H1 (cell line): ENCODE measurements around the gene REL. TPM values are rescaled to one million over a fixed set of nuclear protein-coding genes. Genes with fewer than 3 reads are reported as not detected.

Experiments used
- CTCF ChIA-PET: fragments of 300-600 bp; sonication (Branson Sonifier 250); formaldehyde crosslinking; loops from one replicate; lab custom pipeline; 2021; ENCODE audit not compliant: partially characterized antibody; lab: Charles Lee
- POLR2A ChIA-PET: fragments of 300-600 bp; sonication (Branson Sonifier 250); formaldehyde crosslinking; loops from one replicate; lab custom pipeline; 2021; ENCODE audit warnings: inconsistent platforms; ENCODE audit not compliant: partially characterized antibody; lab: Charles Lee
- DNase-seq, 2 experiments: peaks; one replicate each; pipeline versions ENCODE4 v3.0.0 to v3.0.0-alpha.2; 2010 to 2022; ENCODE audit warnings: low spot score in 2 of 2, low read depth in 1 of 2, mixed read lengths in 1 of 2
- FAIRE-seq: peaks from 2 replicates; lab custom pipeline; 2011; peaks lifted over from hg19 to GRCh38; lab: Jason Lieb, UNC
- H2AFZ ChIP-seq: 2 replicates; pipeline ENCODE4 v1.8.1; 2012; ENCODE audit warnings: low read length, inconsistent platforms
- H2AK5ac ChIP-seq: 2 replicates; pipeline ENCODE4 v1.6.1; 2013; ENCODE audit warnings: low read depth, low read length
- H2BK120ac ChIP-seq: replicated peaks from 2 replicates; pipeline ENCODE3; 2013; ENCODE audit warnings: low read depth, low read length, inconsistent platforms
- H2BK12ac ChIP-seq: 2 replicates; pipeline ENCODE4 v1.6.1; 2013; ENCODE audit warnings: low read depth, low read length
- H2BK15ac ChIP-seq: 2 replicates; pipeline ENCODE4 v1.6.1; 2013; ENCODE audit warnings: low read length
- H2BK20ac ChIP-seq: 2 replicates; pipeline ENCODE4 v1.6.1; 2013; ENCODE audit warnings: low read length
- H2BK5ac ChIP-seq: 2 replicates; pipeline ENCODE4 v1.6.1; 2013; ENCODE audit warnings: low read depth, low read length
- H3K14ac ChIP-seq: 2 replicates; pipeline ENCODE4 v1.6.1; 2013; ENCODE audit warnings: inconsistent platforms; ENCODE audit not compliant: insufficient read length
- H3K18ac ChIP-seq: 2 replicates; pipeline ENCODE4 v1.6.1; 2013; ENCODE audit warnings: low read length; ENCODE audit errors: extremely low read depth
- H3K23ac ChIP-seq: 2 replicates; pipeline ENCODE4 v1.6.1; 2013; ENCODE audit warnings: inconsistent platforms; ENCODE audit not compliant: insufficient read length
- H3K23me2 ChIP-seq: 2 replicates; pipeline ENCODE4 v1.6.1; 2013; ENCODE audit warnings: low read depth, low read length
- H3K27ac ChIP-seq: 2 replicates; pipeline ENCODE4 v1.6.1; 2011; ENCODE audit warnings: low read depth, low read length, inconsistent platforms
- H3K27me3 ChIP-seq, 4 experiments: replicated peaks in 1 of 4; 1 replicate in 1 of 4; 2 replicates in 3 of 4; pipeline versions ENCODE4 v1.6.1 to v1.8.1; 2011 to 2013; ENCODE audit warnings: low read length in 3 of 4, mild to moderate bottlenecking in 3 of 4, inconsistent platforms in 2 of 4, mixed read lengths in 2 of 4, moderate library complexity in 1 of 4; ENCODE audit not compliant: control insufficient read depth in 3 of 4, insufficient read depth in 3 of 4; ENCODE audit errors: extremely low read depth in 1 of 4
- H3K36me3 ChIP-seq, 4 experiments: 2 replicates each; pipeline versions ENCODE4 v1.6.1 to v1.8.1; 2011 to 2013; ENCODE audit warnings: mild to moderate bottlenecking in 4 of 4, low read length in 3 of 4, moderate library complexity in 2 of 4, control low read depth in 1 of 4, inconsistent platforms in 1 of 4; ENCODE audit not compliant: insufficient read depth in 4 of 4, control insufficient read depth in 2 of 4
- H3K4ac ChIP-seq: replicated peaks from 2 replicates; pipeline ENCODE3; 2013; ENCODE audit warnings: low read length, low read depth, mixed read lengths, inconsistent platforms; ENCODE audit not compliant: insufficient read length
- H3K4me1 ChIP-seq, 4 experiments: replicated peaks in 1 of 4; 1 replicate in 1 of 4; 2 replicates in 3 of 4; pipeline versions ENCODE4 v1.6.1 to v1.8.1; 2011 to 2013; ENCODE audit warnings: low read length in 3 of 4, inconsistent platforms in 2 of 4, mixed read lengths in 1 of 4; ENCODE audit not compliant: insufficient read depth in 4 of 4, control insufficient read depth in 3 of 4
- H3K4me2 ChIP-seq, 2 experiments: 2 replicates each; pipeline versions ENCODE4 v1.6.1 to v1.8.1; 2011 to 2013; ENCODE audit warnings: low read depth in 2 of 2, low read length in 2 of 2, control low read depth in 1 of 2, inconsistent platforms in 1 of 2, mild to moderate bottlenecking in 1 of 2; ENCODE audit not compliant: insufficient read depth in 1 of 2
- H3K4me3 ChIP-seq, 4 experiments: fragments of 200-600, 300-600 bp in 1 of 4; sonication (generic), shearing (Covaris generic), sonication (Bioruptor Twin) in 1 of 4; 2 replicates each; pipeline versions ENCODE4 v1.5.1 to v1.8.1; 2011 to 2016; ENCODE audit warnings: low read length in 4 of 4, low read depth in 3 of 4, control low read depth in 2 of 4, inconsistent platforms in 2 of 4, mild to moderate bottlenecking in 2 of 4, mixed read lengths in 1 of 4, moderate library complexity in 1 of 4; ENCODE audit not compliant: insufficient read depth in 2 of 4; ENCODE audit errors: extremely low read depth in 1 of 4
- H3K56ac ChIP-seq: replicated peaks from 2 replicates; pipeline ENCODE3; 2013; ENCODE audit warnings: low read depth, mild to moderate bottlenecking, mixed read lengths, low read length, inconsistent platforms; ENCODE audit not compliant: insufficient read length
- H3K79me1 ChIP-seq: 2 replicates; pipeline ENCODE4 v1.6.1; 2013; ENCODE audit warnings: low read depth, low read length, control low read depth
- H3K79me2 ChIP-seq, 2 experiments: 2 replicates each; pipeline versions ENCODE4 v1.6.1 to v1.8.1; 2012 to 2013; ENCODE audit warnings: low read length in 2 of 2, mild to moderate bottlenecking in 2 of 2, inconsistent platforms in 1 of 2; ENCODE audit not compliant: insufficient read depth in 2 of 2, control insufficient read depth in 1 of 2
- H3K9ac ChIP-seq, 4 experiments: replicated peaks in 1 of 4; 1 replicate in 1 of 4; 2 replicates in 3 of 4; pipeline versions ENCODE4 v1.6.1 to v1.8.1; 2011 to 2013; ENCODE audit warnings: low read depth in 3 of 4, low read length in 3 of 4, control low read depth in 2 of 4, mild to moderate bottlenecking in 2 of 4, moderate library complexity in 2 of 4, inconsistent platforms in 1 of 4; ENCODE audit errors: extremely low read depth in 1 of 4
- H3K9me3 ChIP-seq, 2 experiments: 2 replicates each; pipeline versions ENCODE4 v1.6.1 to v1.8.1; 2012 to 2013; ENCODE audit warnings: mild to moderate bottlenecking in 2 of 2, moderate library complexity in 2 of 2, control low read depth in 1 of 2, inconsistent platforms in 1 of 2, low read depth in 1 of 2, low read length in 1 of 2, mixed read lengths in 1 of 2; ENCODE audit not compliant: insufficient read depth in 2 of 2
- H4K20me1 ChIP-seq, 2 experiments: replicated peaks in 1 of 2; 2 replicates each; pipeline versions ENCODE3 to v1.8.1; 2011 to 2013; ENCODE audit warnings: inconsistent platforms in 2 of 2, low read length in 2 of 2, mild to moderate bottlenecking in 1 of 2; ENCODE audit not compliant: insufficient read depth in 2 of 2, control insufficient read depth in 1 of 2
- H4K5ac ChIP-seq: 2 replicates; pipeline ENCODE4 v1.6.1; 2013; ENCODE audit warnings: low read length, low read depth, mixed read lengths, inconsistent platforms; ENCODE audit not compliant: insufficient read length
- H4K8ac ChIP-seq: 2 replicates; pipeline ENCODE4 v1.8.0; 2013; ENCODE audit warnings: mild to moderate bottlenecking, moderate library complexity, low read length, inconsistent platforms; ENCODE audit not compliant: insufficient read depth; ENCODE audit errors: extremely low read depth
- H4K91ac ChIP-seq: replicated peaks from 2 replicates; pipeline ENCODE3; 2013; ENCODE audit warnings: low read length, mixed read lengths, inconsistent platforms; ENCODE audit not compliant: insufficient read length
- BRCA1 ChIP-seq: IDR thresholded peaks from 2 replicates; pipeline ENCODE4 v1.6.1; 2012; ENCODE audit warnings: low read depth, low read length, improper control_type of control experiment
- CHD2 ChIP-seq: IDR thresholded peaks from 2 replicates; pipeline ENCODE4 v1.6.1; 2012; ENCODE audit warnings: low read length, improper control_type of control experiment
- EP300 ChIP-seq, 2 experiments: IDR thresholded peaks; 1 replicate in 1 of 2; 2 replicates in 1 of 2; pipeline ENCODE4 v1.6.1; 2011 to 2012; ENCODE audit warnings: low read depth in 2 of 2, low read length in 2 of 2, mild to moderate bottlenecking in 2 of 2, borderline replicate concordance in 1 of 2, inconsistent platforms in 1 of 2, moderate library complexity in 1 of 2
- EZH2 ChIP-seq: fragments of 200-600 bp; sonication (generic); IDR thresholded peaks from 2 replicates; pipeline ENCODE4 v1.7.1; 2012; ENCODE audit warnings: low read depth, mild to moderate bottlenecking, moderate library complexity, low read length, inconsistent platforms; ENCODE audit not compliant: severe bottlenecking
- HDAC6 ChIP-seq: IDR thresholded peaks from one replicate; pipeline ENCODE4 v1.7.1; 2012; ENCODE audit warnings: low read depth, mild to moderate bottlenecking, inconsistent platforms, low read length, moderate library complexity
- JUND ChIP-seq: IDR thresholded peaks from 2 replicates; pipeline ENCODE4 v1.6.1; 2011; ENCODE audit warnings: mild to moderate bottlenecking, improper control_type of control experiment, low read length
- PHF8 ChIP-seq: fragments of 200-600 bp; sonication (generic); conservative IDR thresholded peaks from 2 replicates; pipeline ENCODE4 v1.7.1; 2012; ENCODE audit warnings: low read depth, mild to moderate bottlenecking, inconsistent platforms, low read length, moderate library complexity
- RBBP5 ChIP-seq: IDR thresholded peaks from 2 replicates; pipeline ENCODE4 v1.7.1; 2012; ENCODE audit warnings: low read depth, mild to moderate bottlenecking, inconsistent platforms, low read length, moderate library complexity, borderline replicate concordance
- RFX5 ChIP-seq: IDR thresholded peaks from 2 replicates; pipeline ENCODE4 v1.6.1; 2011; ENCODE audit warnings: low read depth, low read length, improper control_type of control experiment, borderline replicate concordance
- SIN3A ChIP-seq, 2 experiments: IDR thresholded peaks in 1 of 2; conservative IDR thresholded peaks in 1 of 2; 2 replicates each; pipeline ENCODE4 v1.6.1; 2011 to 2012; ENCODE audit warnings: low read length in 2 of 2, improper control_type of control experiment in 1 of 2, low read depth in 1 of 2, mild to moderate bottlenecking in 1 of 2
- TAF1 ChIP-seq: IDR thresholded peaks from 2 replicates; pipeline ENCODE4 v1.6.1; 2011; ENCODE audit warnings: mild to moderate bottlenecking, low read depth, low read length
- YY1 ChIP-seq: IDR thresholded peaks from 2 replicates; pipeline ENCODE4 v1.6.1; 2011; ENCODE audit warnings: low read depth, mild to moderate bottlenecking, low read length
- WGBS, 2 experiments: shearing (Covaris generic) in 1 of 2; methylation state at CpG; one replicate each; pipeline versions ENCODE4 v1.1.6 to v1.1.7; 2013 to 2015; ENCODE audit warnings: low lambda C conversion rate in 2 of 2, mixed read lengths in 2 of 2, inconsistent platforms in 1 of 2, low coverage in 1 of 2, missing lambda C conversion rate in 1 of 2; ENCODE audit not compliant: insufficient replicate concordance in 2 of 2, insufficient coverage in 1 of 2, insufficient read length in 1 of 2; ENCODE audit errors: extremely low coverage in 1 of 2, missing lambda C conversion rate in 1 of 2; 5-methylcytosine and 5-hydroxymethylcytosine counted together
- polyA plus RNA-seq, 7 experiments: library from polyadenylated mRNA; depleted of rRNA in 3 of 7; stranded (reverse) in 5 of 7; unstranded in 2 of 7; fragments of >200 nt in 5 of 7; fragments of 200-250 nt in 2 of 7; gene quantifications; 1 replicate in 5 of 7; 2 replicates in 1 of 7; 4 replicates in 1 of 7; pipeline versions ENCODE4 v1.2.1 to v1.2.3, GENCODE V29; 2011 to 2013; ENCODE audit warnings: missing spikeins in 2 of 7, mixed read lengths in 2 of 7
- total RNA-seq: library from RNA; stranded (reverse); fragmentation: NEBNext Ultra II Directional; extraction: Animal tissue kit (Norgen Biotek cat#: 25700); gene quantifications from 2 replicates; pipeline ENCODE4 v1.2.1, GENCODE V29; 2021
- TF ChIP-seq, protein P1 (sequence below): IDR thresholded peaks from 2 replicates; pipeline ENCODE4 v1.6.1; 2012; ENCODE audit warnings: inconsistent platforms

Gene REL
- total and polyA plus RNA-seq, 2 of the 8 experiments (the other 6 are each of a cell fraction or from before 2014, with no cell fraction given) = 1.5 to 7.5 TPM

DNA sequence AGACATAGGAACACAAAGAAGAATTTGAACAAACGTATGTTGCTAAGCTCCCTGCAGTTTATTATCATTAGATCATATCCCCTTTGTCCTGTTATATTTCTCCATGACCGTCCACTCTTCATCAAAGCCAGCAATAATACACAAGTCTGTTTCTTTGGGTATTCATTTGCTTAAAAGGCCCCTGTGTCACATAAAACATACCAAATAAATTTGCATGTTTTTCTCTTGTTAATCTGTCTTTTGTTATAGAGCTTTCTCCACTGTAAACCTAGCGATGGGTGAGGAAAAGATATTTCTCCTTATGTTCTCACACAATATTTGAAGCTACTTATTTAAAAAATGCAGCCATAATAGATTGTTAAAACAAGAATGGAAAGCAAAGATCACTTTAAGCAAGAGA lies 42.9 kb upstream of the REL start:
- Histone ChIP-seq H3K4me1 (no peaks in the 10 kb centered on the region), H2BK20ac (no peak overlapping the region), H3K4ac (no peak overlapping the region), H3K79me2 (no peaks in the 10 kb centered on the region), H2BK5ac (no peak overlapping the region), H2BK15ac (no peak overlapping the region), H3K36me3 (no peaks in the 10 kb centered on the region), H4K91ac (no peak overlapping the region), H3K23me2 (no peaks in the 10 kb centered on the region), H2AFZ (no peak overlapping the region), H3K4me3 (no peak overlapping the region), H4K5ac (no peak overlapping the region), H2BK120ac (no peak overlapping the region), H2BK12ac (no peak overlapping the region), H3K9me3 (no peaks in the 10 kb centered on the region), H3K9ac (no peak overlapping the region), H3K27ac (no peak overlapping the region), H4K20me1 (no peaks in the 10 kb centered on the region), H3K14ac (no peak overlapping the region), H3K18ac (no peak overlapping the region), H3K56ac (no peak overlapping the region), H3K79me1 (no peaks in the 10 kb centered on the region), H3K4me2 (no peak overlapping the region), H4K8ac (no peak overlapping the region), H2AK5ac (no peak overlapping the region), H3K27me3 (peaks cover 12 to 57% (median 38%) of the 10 kb centered on the region in 4 experiments), H3K23ac (no peak overlapping the region)
- TF ChIP-seq SIN3A (conservative IDR thresholded peaks at IDR 0.05 in 1 of 2, IDR thresholded peaks at IDR 0.05 in 1 of 2; ENCODE audit: low read depth in 1 of 2, low read length in 2 of 2) (no peak), YY1 (no peak), HDAC6 (no peak), RFX5 (no peak), TAF1 (no peak), EZH2 (no peak), RBBP5 (no peak), JUND (no peak), CHD2 (no peak), PHF8 (no peak), EP300 (IDR thresholded peaks at IDR 0.05; ENCODE audit: borderline replicate concordance in 1 of 2, low read depth in 2 of 2, low read length in 2 of 2) (no peak), BRCA1 (no peak)
- TF ChIP-seq, protein P1, sequence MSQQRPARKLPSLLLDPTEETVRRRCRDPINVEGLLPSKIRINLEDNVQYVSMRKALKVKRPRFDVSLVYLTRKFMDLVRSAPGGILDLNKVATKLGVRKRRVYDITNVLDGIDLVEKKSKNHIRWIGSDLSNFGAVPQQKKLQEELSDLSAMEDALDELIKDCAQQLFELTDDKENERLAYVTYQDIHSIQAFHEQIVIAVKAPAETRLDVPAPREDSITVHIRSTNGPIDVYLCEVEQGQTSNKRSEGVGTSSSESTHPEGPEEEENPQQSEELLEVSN = no peak
- CTCF ChIA-PET = interaction anchor here (1.0 to 1.7 kb wide), 4 partner anchors 17 to 159 kb away, joined by 3 to 4 read pairs (median 3); no protein-coding TSS in a partner anchor
- DNase-seq (no peak), FAIRE-seq (no peak)
- POLR2A ChIA-PET = interaction anchor here (1.1 kb wide), 1 partner anchor 8 kb away, joined by 4 read pairs; no protein-coding TSS in a partner anchor
- WGBS, 2 experiments = 70% methylated on average over 3 of the region's 3 CpGs; no CpG with 5 or more reads in 1 of the 2 experiments
